Stomach (tissue), 9 donors: Measurements from ENCODE around the gene PPP1R36. TPM values are rescaled to one million over a fixed set of nuclear protein-coding genes. Genes with fewer than 3 reads are reported as not detected.

Experiments used
- DNase-seq, 2 donors: peaks; one replicate each; pipeline versions ENCODE4 v3.0.0 to v3.0.0-alpha.2; 2013 to 2019
- H3K27ac ChIP-seq, 5 donors: fragments of 200-600 bp in 4 of 5; sonication (generic) in 4 of 5; one replicate each; pipeline ENCODE4 v1.5.1; 2013 to 2019; ENCODE audit warnings: mild to moderate bottlenecking in 1 of 5, moderate library complexity in 1 of 5
- H3K27me3 ChIP-seq, 3 donors: fragments of 200-600 bp; sonication (generic); one replicate each; pipeline ENCODE4 v1.5.1; 2017 to 2019; ENCODE audit warnings: mixed run types in 1 of 3
- H3K36me3 ChIP-seq, 4 donors: fragments of 200-600 bp; sonication (generic); 1 replicate in 3 of 4; 2 replicates in 1 of 4; pipeline ENCODE4 v1.5.1; 2016 to 2019
- H3K4me1 ChIP-seq, 4 donors: fragments of 200-600 bp; sonication (generic); one replicate each; pipeline ENCODE4 v1.5.1; 2016 to 2019
- H3K4me3 ChIP-seq, 4 donors: fragments of 200-600 bp; sonication (generic) in 3 of 4; one replicate each; pipeline ENCODE4 v1.5.1; 2016 to 2019; ENCODE audit warnings: mild to moderate bottlenecking in 1 of 4
- H3K9me3 ChIP-seq, 4 donors: fragments of 200-600 bp; sonication (generic); one replicate each; pipeline ENCODE4 v1.5.1; 2016 to 2019
- EP300 ChIP-seq: sonication (generic); formaldehyde crosslinking; IDR thresholded peaks from one replicate; pipeline ENCODE4 v1.6.1; 2017; ENCODE audit warnings: antibody characterized with exemption
- POLR2A ChIP-seq, 4 donors: fragments of 450-650 bp; IDR thresholded peaks; one replicate each; pipeline ENCODE4 v1.6.1; 2016; ENCODE audit warnings: antibody characterized with exemption in 4 of 4, control low read depth in 2 of 4, mild to moderate bottlenecking in 1 of 4, moderate library complexity in 1 of 4
- POLR2AphosphoS5 ChIP-seq, 3 donors: sonication (generic); formaldehyde crosslinking; IDR thresholded peaks; one replicate each; pipeline ENCODE4 v1.6.1; 2016; ENCODE audit warnings: antibody characterized with exemption in 3 of 3
- WGBS, 5 donors: extraction: QIAGEN DNeasy Blood & Tissue Kit in 3 of 5; methylation state at CpG; one replicate each; pipeline versions ENCODE4 v1.1.5 to v1.1.7; 2013 to 2018; 5-methylcytosine and 5-hydroxymethylcytosine counted together
- intact Hi-C: fragments of 100-400 bp; cut with DNase I; formaldehyde crosslinking; loops from one replicate; pipeline ENCODE4 v1.15.1; 2023; ENCODE audit warnings: low total_unique reads
- polyA plus RNA-seq, 3 donors: library from polyadenylated mRNA; stranded (reverse); fragments of 200-250 nt; gene quantifications; one replicate each; pipeline ENCODE4 v1.2.3, GENCODE V29; 2013
- total RNA-seq, 5 donors: library from RNA; depleted of rRNA; stranded (reverse); fragments of >200 nt; gene quantifications; one replicate each; pipeline versions ENCODE4 v1.1.0 to v1.2.3, GENCODE V29; 2014 to 2016
- TF ChIP-seq, protein P1 (sequence below), 7 experiments: fragments of 450-650 bp in 4 of 7; fragments of 200-600 bp in 3 of 7; sonication (generic) in 3 of 7; IDR thresholded peaks; one replicate each; pipeline ENCODE4 v1.5.1; 2016 to 2019; ENCODE audit warnings: antibody characterized with exemption in 7 of 7, control low read depth in 2 of 7, mild to moderate bottlenecking in 1 of 7
- donor health status: healthy with polysubstance abuse.
- donor health status: Bipolar disorder and iron deficiency.
- donor health status: healthy.

The PPP1R36 gene
- total and polyA plus RNA-seq, 8 donors = 3.2 to 13.1 (median 6.2) TPM; not detected in 3

DNA sequence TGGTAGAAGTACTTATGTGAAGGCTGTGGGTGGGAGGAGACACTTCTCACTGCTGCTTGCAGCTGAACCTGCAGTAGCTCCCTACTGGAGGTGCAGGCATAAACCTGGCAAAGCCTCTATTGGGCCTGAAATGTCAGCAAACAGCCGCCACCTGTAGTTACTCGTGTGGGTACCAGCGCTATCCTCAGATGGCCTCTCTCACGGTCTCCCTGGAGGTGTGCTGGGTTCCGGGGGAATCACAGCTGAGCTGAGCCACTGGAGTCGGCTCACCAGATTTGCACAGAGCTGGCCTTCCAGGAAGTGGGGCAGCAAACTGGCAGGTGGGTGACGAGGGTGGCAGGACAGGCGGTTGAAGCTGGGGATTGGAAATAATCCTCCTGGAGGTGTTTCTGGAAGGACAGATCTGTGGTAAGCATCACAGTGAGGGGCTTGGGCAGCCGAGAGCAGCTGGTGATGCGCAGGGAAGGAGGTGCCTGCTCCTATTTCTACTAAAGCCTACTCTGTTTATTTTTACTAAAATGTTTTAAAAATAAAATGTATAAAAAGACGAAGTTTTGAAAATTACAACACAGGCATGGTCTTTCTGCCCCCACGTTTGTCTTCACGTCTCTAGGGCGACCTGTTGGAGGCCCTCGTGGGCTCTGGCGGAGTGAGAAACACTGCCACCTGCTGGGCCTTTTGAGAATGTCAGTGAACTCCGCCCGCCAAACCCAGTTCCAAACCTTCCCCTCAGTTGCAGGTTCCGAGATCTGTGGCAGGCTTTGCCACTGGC is 86.6 kb downstream of the PPP1R36 start:
- Histone ChIP-seq H3K27ac (no peak overlapping the region), H3K27me3 (no peaks in the 10 kb centered on the region), H3K4me3 (no peak overlapping the region), H3K36me3 (no peaks in the 10 kb centered on the region), H3K4me1 (peaks cover 0 to 13% (median 7%) of the 10 kb centered on the region in 4 donors), H3K9me3 (no peaks in the 10 kb centered on the region)
- TF ChIP-seq POLR2A (IDR thresholded peaks at IDR 0.05) = no peak
- TF ChIP-seq POLR2AphosphoS5 (IDR thresholded peaks at IDR 0.05) = peak in 2 of 3 donors; percentile 18 to 50
- TF ChIP-seq, protein P1, sequence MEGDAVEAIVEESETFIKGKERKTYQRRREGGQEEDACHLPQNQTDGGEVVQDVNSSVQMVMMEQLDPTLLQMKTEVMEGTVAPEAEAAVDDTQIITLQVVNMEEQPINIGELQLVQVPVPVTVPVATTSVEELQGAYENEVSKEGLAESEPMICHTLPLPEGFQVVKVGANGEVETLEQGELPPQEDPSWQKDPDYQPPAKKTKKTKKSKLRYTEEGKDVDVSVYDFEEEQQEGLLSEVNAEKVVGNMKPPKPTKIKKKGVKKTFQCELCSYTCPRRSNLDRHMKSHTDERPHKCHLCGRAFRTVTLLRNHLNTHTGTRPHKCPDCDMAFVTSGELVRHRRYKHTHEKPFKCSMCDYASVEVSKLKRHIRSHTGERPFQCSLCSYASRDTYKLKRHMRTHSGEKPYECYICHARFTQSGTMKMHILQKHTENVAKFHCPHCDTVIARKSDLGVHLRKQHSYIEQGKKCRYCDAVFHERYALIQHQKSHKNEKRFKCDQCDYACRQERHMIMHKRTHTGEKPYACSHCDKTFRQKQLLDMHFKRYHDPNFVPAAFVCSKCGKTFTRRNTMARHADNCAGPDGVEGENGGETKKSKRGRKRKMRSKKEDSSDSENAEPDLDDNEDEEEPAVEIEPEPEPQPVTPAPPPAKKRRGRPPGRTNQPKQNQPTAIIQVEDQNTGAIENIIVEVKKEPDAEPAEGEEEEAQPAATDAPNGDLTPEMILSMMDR (IDR thresholded peaks at IDR 0.05) = peak in 5 of 7 experiments; percentile 63 to 92 (median 87)
- no peak for TF ChIP-seq EP300
- intact Hi-C loops = loop anchor here (10.0 kb wide), 1 partner anchor 82 kb away; no protein-coding TSS in a partner anchor
- WGBS, 5 donors = 22 to 30% (median 28%) methylated on average over 18 to 19 of the region's 19 CpGs
- peak; percentile 77 to 89 for DNase-seq

- peaks cover 0 to 13% (median 7%) of the 10 kb centered on the region in 4 donors for H3K4me1 ChIP-seq
- H3K9me3 ChIP-seq = no peaks in the 10 kb centered on the region
- 42 to 57% (median 48%) methylated on average over 2 of the region's 2 CpGs for WGBS, 5 donors
- no peak overlapping the region for H3K27ac ChIP-seq
- H3K4me3 ChIP-seq = no peak overlapping the region
- H3K36me3 ChIP-seq = no peaks in the 10 kb centered on the region
- TF ChIP-seq EP300 = no peak
- TF ChIP-seq, protein P1 (IDR thresholded peaks at IDR 0.05) = peak in 1 of 7 experiments; percentile 39
- no peak for TF ChIP-seq POLR2A (IDR thresholded peaks at IDR 0.05)
- TF ChIP-seq POLR2AphosphoS5 (IDR thresholded peaks at IDR 0.05) = no peak
- intact Hi-C loops = loop anchor here (10.0 kb wide), 1 partner anchor 82 kb away; no protein-coding TSS in a partner anchor
- no peak for DNase-seq
- H3K27me3 ChIP-seq = no peaks in the 10 kb centered on the region
Observed at GRCh38 chr14:64636980-64637429, 87.2 kb downstream of the PPP1R36 start.

DNA sequence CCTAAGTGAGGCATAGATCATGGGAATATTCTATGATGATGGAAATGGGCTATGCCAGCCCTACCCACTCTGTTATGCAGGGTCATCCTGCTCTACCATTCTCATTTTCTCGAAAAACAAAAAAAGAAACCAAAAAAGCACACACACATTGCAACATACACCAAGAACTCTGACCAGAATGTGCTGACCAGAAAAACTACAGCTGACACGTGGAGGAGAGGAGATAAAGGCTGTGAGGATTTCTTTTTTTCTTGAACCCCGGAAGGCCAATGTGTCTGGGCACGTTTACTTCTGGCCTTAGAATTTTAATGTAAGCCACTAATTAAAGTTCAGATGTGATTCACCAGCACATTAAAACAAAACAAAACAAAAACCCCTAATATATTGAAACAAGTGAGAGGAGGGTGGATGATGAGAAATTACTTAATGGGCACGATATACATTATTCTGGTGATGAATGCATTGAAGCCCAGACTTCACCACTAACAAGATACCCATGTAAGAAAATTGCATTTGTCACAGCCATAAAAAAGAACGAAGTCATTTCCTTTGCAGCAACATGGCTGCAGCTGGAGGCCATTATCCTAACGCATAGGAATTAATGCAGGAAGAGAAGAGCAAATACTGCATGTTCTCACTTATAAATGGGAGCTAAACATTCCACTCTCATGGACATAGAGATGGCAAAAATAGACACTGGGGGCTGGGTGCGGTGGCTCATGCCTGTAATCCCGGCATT is 88.1 kb downstream of the PPP1R36 start:
- H3K27me3 ChIP-seq = no peaks in the 10 kb centered on the region
- H3K36me3 ChIP-seq = no peaks in the 10 kb centered on the region
- no peak for TF ChIP-seq POLR2AphosphoS5 (IDR thresholded peaks at IDR 0.05)
- TF ChIP-seq POLR2A (IDR thresholded peaks at IDR 0.05) = no peak
- TF ChIP-seq EP300 = no peak
- TF ChIP-seq, protein P1 (IDR thresholded peaks at IDR 0.05) = no peak
- 76 to 82% (median 80%) methylated on average over 9 of the region's 9 CpGs for WGBS, 5 donors
- peaks cover 0 to 13% (median 7%) of the 10 kb centered on the region in 4 donors for H3K4me1 ChIP-seq
- intact Hi-C loops = loop anchor here (10.0 kb wide), 1 partner anchor 83 kb away; no protein-coding TSS in a partner anchor
- H3K9me3 ChIP-seq = no peaks in the 10 kb centered on the region
- no peak for DNase-seq
- no peak overlapping the region for H3K4me3 ChIP-seq
- no peak overlapping the region for H3K27ac ChIP-seq

- Histone ChIP-seq H3K27me3 (no peaks in the 10 kb centered on the region), H3K36me3 (no peaks in the 10 kb centered on the region), H3K9me3 (peaks cover 0 to under 1% (median 0%) of the 10 kb centered on the region in 4 donors), H3K4me3 (no peak overlapping the region), H3K27ac (no peak overlapping the region), H3K4me1 (peaks cover 0 to 13% (median 7%) of the 10 kb centered on the region in 4 donors)
- no peak for DNase-seq
- intact Hi-C loops = loop anchor here (10.0 kb wide), 1 partner anchor 84 kb away; no protein-coding TSS in a partner anchor
- 74 to 96% (median 90%) methylated on average over 2 of the region's 2 CpGs for WGBS, 5 donors
- TF ChIP-seq POLR2AphosphoS5 (IDR thresholded peaks at IDR 0.05) (no peak), EP300 (no peak), POLR2A (IDR thresholded peaks at IDR 0.05) (no peak)
- TF ChIP-seq, protein P1 (IDR thresholded peaks at IDR 0.05) = no peak
Observed at GRCh38 chr14:64638625-64639024, 88.9 kb downstream of the PPP1R36 start.
